WTC11 (cell line): ENCODE results near the gene GRK6. TPM values are rescaled to one million over a fixed set of nuclear protein-coding genes. Genes with fewer than 3 reads are reported as not detected.

Experiments
- ATAC-seq: fragments of 200-7000 bp; cut with Tn5 transposase; 2 replicates; pipeline ENCODE4 v1.10.0; 2021; ENCODE audit warnings: mild to moderate bottlenecking, moderate library complexity
- CTCF ChIA-PET: fragments of 300-600 bp; sonication (Branson Sonifier 250); formaldehyde crosslinking; loops from one replicate; lab custom pipeline; 2021; ENCODE audit warnings: antibody characterized with exemption; lab: Charles Lee
- POLR2A ChIA-PET: fragments of 350-600 bp; sonication (Branson Sonifier 250); formaldehyde crosslinking; loops from one replicate; lab custom pipeline; 2021; ENCODE audit warnings: antibody characterized with exemption; lab: Charles Lee
- DNase-seq: peaks from one replicate; pipeline ENCODE4 v3.0.0; 2021; ENCODE audit warnings: low spot score
- H3K27ac Mint-ChIP-seq: 2 replicates; pipeline ENCODE4 v1.8.0; 2021; ENCODE audit warnings: mixed read lengths
- H3K27me3 Mint-ChIP-seq: 2 replicates; pipeline ENCODE4 v1.8.0; 2021; ENCODE audit warnings: low read depth, mild to moderate bottlenecking, moderate library complexity, mixed read lengths
- H3K36me3 Mint-ChIP-seq: 2 replicates; pipeline ENCODE4 v1.8.0; 2021; ENCODE audit warnings: mixed read lengths
- H3K4me1 Mint-ChIP-seq: 2 replicates; pipeline ENCODE4 v1.8.0; 2022; ENCODE audit warnings: mixed read lengths
- H3K4me3 Mint-ChIP-seq: 2 replicates; pipeline ENCODE4 v1.8.0; 2021; ENCODE audit warnings: mild to moderate bottlenecking, moderate library complexity, mixed read lengths
- H3K9me3 Mint-ChIP-seq: 2 replicates; pipeline ENCODE4 v1.8.0; 2021; ENCODE audit warnings: mixed read lengths
- CBFB ChIP-seq: sonication (generic); formaldehyde crosslinking; IDR thresholded peaks from 2 replicates; pipeline ENCODE4 v1.8.1; 2022; ENCODE audit warnings: mild to moderate bottlenecking, low read depth, missing genetic modification reagents
- CREB1 ChIP-seq: sonication (generic); formaldehyde crosslinking; IDR thresholded peaks from 2 replicates; pipeline ENCODE4 v1.8.0; 2023; ENCODE audit warnings: mild to moderate bottlenecking, missing genetic modification reagents
- CREM ChIP-seq: sonication (generic); formaldehyde crosslinking; IDR thresholded peaks from 2 replicates; pipeline ENCODE4 v1.8.1; 2022; ENCODE audit warnings: mild to moderate bottlenecking, missing genetic modification reagents, moderate library complexity
- E2F5 ChIP-seq: sonication (generic); formaldehyde crosslinking; IDR thresholded peaks from 2 replicates; pipeline ENCODE4 v1.8.1; 2022; ENCODE audit warnings: mild to moderate bottlenecking, moderate library complexity, missing genetic modification reagents
- FOXP1 ChIP-seq: sonication (generic); formaldehyde crosslinking; IDR thresholded peaks from 2 replicates; pipeline ENCODE4 v1.8.0; 2022; ENCODE audit warnings: missing genetic modification reagents, mild to moderate bottlenecking, moderate library complexity, borderline replicate concordance
- HMGXB4 ChIP-seq: sonication (generic); formaldehyde crosslinking; IDR thresholded peaks from 2 replicates; pipeline ENCODE4 v1.8.1; 2023; ENCODE audit warnings: mild to moderate bottlenecking, moderate library complexity, missing genetic modification reagents
- MAX ChIP-seq: sonication (generic); formaldehyde crosslinking; IDR thresholded peaks from 2 replicates; pipeline ENCODE4 v1.8.0; 2022; ENCODE audit warnings: mild to moderate bottlenecking, missing genetic modification reagents
- NFATC4 ChIP-seq: fragments of 250-450 bp; sonication (Bioruptor Pico); IDR thresholded peaks from 2 replicates; pipeline ENCODE4 v1.9.0; 2021; ENCODE audit warnings: mild to moderate bottlenecking
- NFE2L1 ChIP-seq: sonication (generic); formaldehyde crosslinking; IDR thresholded peaks from 2 replicates; pipeline ENCODE4 v1.8.1; 2023; ENCODE audit warnings: missing genetic modification reagents
- NR2C2 ChIP-seq: sonication (generic); formaldehyde crosslinking; IDR thresholded peaks from 2 replicates; pipeline ENCODE4 v1.8.0; 2022; ENCODE audit warnings: mild to moderate bottlenecking, missing genetic modification reagents
- OVOL2 ChIP-seq: fragments of 250-450 bp; sonication (Bioruptor Pico); IDR thresholded peaks from 2 replicates; pipeline ENCODE4 v1.9.0; 2021; ENCODE audit warnings: mild to moderate bottlenecking, borderline replicate concordance
- SP1 ChIP-seq: sonication (generic); formaldehyde crosslinking; conservative IDR thresholded peaks from 2 replicates; pipeline ENCODE4 v1.8.1; 2022; ENCODE audit warnings: missing genetic modification reagents
- USF2 ChIP-seq: sonication (generic); formaldehyde crosslinking; IDR thresholded peaks from 2 replicates; pipeline ENCODE4 v1.8.1; 2023; ENCODE audit warnings: mild to moderate bottlenecking, missing genetic modification reagents, moderate library complexity
- ZBTB21 ChIP-seq: sonication (generic); formaldehyde crosslinking; IDR thresholded peaks from 2 replicates; pipeline ENCODE4 v1.8.1; 2023; ENCODE audit warnings: mild to moderate bottlenecking, missing genetic modification reagents, borderline replicate concordance
- ZNF317 ChIP-seq: sonication (generic); formaldehyde crosslinking; IDR thresholded peaks from 2 replicates; pipeline ENCODE4 v1.8.1; 2023; ENCODE audit warnings: low read depth, mild to moderate bottlenecking, moderate library complexity, missing genetic modification reagents, borderline replicate concordance
- ZNF423 ChIP-seq: fragments of 250-450 bp; sonication (Bioruptor Pico); IDR thresholded peaks from 2 replicates; pipeline ENCODE4 v2.1.2; 2022; ENCODE audit warnings: mild to moderate bottlenecking, moderate library complexity
- total RNA-seq: library from RNA; stranded (reverse); gene quantifications from 3 replicates; pipeline ENCODE4 v1.2.3, GENCODE V29; 2021
- TF ChIP-seq, protein P1 (sequence below): fragments of 250-450 bp; sonication (Bioruptor Pico); IDR thresholded peaks from 2 replicates; pipeline ENCODE4 v1.9.0; 2021; ENCODE audit warnings: mild to moderate bottlenecking
- TF ChIP-seq, protein P2 (sequence below): fragments of 200-600 bp; IDR thresholded peaks from 2 replicates; pipeline ENCODE4 v1.8.0; 2022; ENCODE audit warnings: antibody characterized with exemption

GRK6 gene
- total RNA-seq, 1 experiment from 2014 or later: 69.2 TPM

- peak overlapping the region; percentile 78 for H3K4me3 Mint-ChIP-seq
- H3K27me3 Mint-ChIP-seq: peaks cover 22% of the 10 kb centered on the region
- DNase-seq (peak; percentile 51), ATAC-seq (no peak)
- CTCF ChIA-PET: interaction anchor here (1.1 to 7.2 kb wide), 23 partner anchors 8 to 150 kb away, joined by 3 to 175 read pairs (median 12); partner anchors contain the start of genes GRK6, LMAN2, PDLIM7 and PRELID1
- H3K9me3 Mint-ChIP-seq: no peaks in the 10 kb centered on the region
- peak overlapping the region; percentile 44 for H3K27ac Mint-ChIP-seq
- peaks cover 41% of the 10 kb centered on the region for H3K4me1 Mint-ChIP-seq
- TF ChIP-seq ZNF317 (CRISPR knock-in tag) (no peak), NFATC4 (CRISPR knock-in tag) (no peak), NFE2L1 (CRISPR knock-in tag) (0 out of 2 replicates have a peak, but pooled peaks have one; percentile 12), CREB1 (CRISPR knock-in tag) (0 out of 2 replicates have a peak, but pooled peaks have one; percentile 15), USF2 (CRISPR knock-in tag) (no peak), CBFB (CRISPR knock-in tag) (no peak)
- TF ChIP-seq, all 79 proteins: peak for 2
- peaks cover 6% of the 10 kb centered on the region for H3K36me3 Mint-ChIP-seq
- POLR2A ChIA-PET: interaction anchor here (1.9 to 4.1 kb wide), 6 partner anchors 9 to 87 kb away, joined by 5 to 24 read pairs (median 10); no protein-coding TSS in a partner anchor
These were observed 27.4 kb downstream of the GRK6 start for GRCh38 chr5:177453852-177454396.

- H3K27me3 Mint-ChIP-seq: peaks cover 19% of the 10 kb centered on the region
- peak overlapping the region; percentile 81 for H3K4me3 Mint-ChIP-seq
- DNase-seq: peak; percentile 92
- H3K4me1 Mint-ChIP-seq: peaks cover 36% of the 10 kb centered on the region
- ATAC-seq: peak; percentile 7
- H3K36me3 Mint-ChIP-seq: peaks cover 8% of the 10 kb centered on the region
- POLR2A ChIA-PET: interaction anchor here (0.7 to 4.1 kb wide), 20 partner anchors 8 to 144 kb away, joined by 3 to 24 read pairs (median 6); partner anchors contain the start of genes GRK6, LMAN2, PDLIM7 and PRR7
- CTCF ChIA-PET: interaction anchor here (0.6 to 7.2 kb wide), 42 partner anchors 9 to 793 kb away, joined by 3 to 175 read pairs (median 7); partner anchors contain the start of genes GRK6, LMAN2, MXD3 and PDLIM7
- TF ChIP-seq OVOL2 (CRISPR knock-in tag) (peak; percentile 64; the same call in 1 of the 2 replicates), ZBTB21 (CRISPR knock-in tag) (peak; percentile 97), NR2C2 (CRISPR knock-in tag) (0 out of 2 replicates have a peak, but pooled peaks have one; percentile 6), E2F5 (CRISPR knock-in tag) (no peak), CREM (CRISPR knock-in tag) (peak; percentile 92; the same call in 1 of the 2 replicates), CREB1 (CRISPR knock-in tag) (0 out of 2 replicates have a peak, but pooled peaks have one; percentile 12), HMGXB4 (CRISPR knock-in tag) (peak; percentile 90), SP1 (CRISPR knock-in tag) (peak; percentile 45; the same call in 1 of the 2 replicates), MAX (CRISPR knock-in tag) (peak; percentile 51), ZNF423 (peak; percentile 30; the same call in 1 of the 2 replicates), FOXP1 (CRISPR knock-in tag) (no peak)
- TF ChIP-seq, protein P1, sequence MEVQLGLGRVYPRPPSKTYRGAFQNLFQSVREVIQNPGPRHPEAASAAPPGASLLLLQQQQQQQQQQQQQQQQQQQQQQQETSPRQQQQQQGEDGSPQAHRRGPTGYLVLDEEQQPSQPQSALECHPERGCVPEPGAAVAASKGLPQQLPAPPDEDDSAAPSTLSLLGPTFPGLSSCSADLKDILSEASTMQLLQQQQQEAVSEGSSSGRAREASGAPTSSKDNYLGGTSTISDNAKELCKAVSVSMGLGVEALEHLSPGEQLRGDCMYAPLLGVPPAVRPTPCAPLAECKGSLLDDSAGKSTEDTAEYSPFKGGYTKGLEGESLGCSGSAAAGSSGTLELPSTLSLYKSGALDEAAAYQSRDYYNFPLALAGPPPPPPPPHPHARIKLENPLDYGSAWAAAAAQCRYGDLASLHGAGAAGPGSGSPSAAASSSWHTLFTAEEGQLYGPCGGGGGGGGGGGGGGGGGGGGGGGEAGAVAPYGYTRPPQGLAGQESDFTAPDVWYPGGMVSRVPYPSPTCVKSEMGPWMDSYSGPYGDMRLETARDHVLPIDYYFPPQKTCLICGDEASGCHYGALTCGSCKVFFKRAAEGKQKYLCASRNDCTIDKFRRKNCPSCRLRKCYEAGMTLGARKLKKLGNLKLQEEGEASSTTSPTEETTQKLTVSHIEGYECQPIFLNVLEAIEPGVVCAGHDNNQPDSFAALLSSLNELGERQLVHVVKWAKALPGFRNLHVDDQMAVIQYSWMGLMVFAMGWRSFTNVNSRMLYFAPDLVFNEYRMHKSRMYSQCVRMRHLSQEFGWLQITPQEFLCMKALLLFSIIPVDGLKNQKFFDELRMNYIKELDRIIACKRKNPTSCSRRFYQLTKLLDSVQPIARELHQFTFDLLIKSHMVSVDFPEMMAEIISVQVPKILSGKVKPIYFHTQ: no peak
- TF ChIP-seq, protein P2, sequence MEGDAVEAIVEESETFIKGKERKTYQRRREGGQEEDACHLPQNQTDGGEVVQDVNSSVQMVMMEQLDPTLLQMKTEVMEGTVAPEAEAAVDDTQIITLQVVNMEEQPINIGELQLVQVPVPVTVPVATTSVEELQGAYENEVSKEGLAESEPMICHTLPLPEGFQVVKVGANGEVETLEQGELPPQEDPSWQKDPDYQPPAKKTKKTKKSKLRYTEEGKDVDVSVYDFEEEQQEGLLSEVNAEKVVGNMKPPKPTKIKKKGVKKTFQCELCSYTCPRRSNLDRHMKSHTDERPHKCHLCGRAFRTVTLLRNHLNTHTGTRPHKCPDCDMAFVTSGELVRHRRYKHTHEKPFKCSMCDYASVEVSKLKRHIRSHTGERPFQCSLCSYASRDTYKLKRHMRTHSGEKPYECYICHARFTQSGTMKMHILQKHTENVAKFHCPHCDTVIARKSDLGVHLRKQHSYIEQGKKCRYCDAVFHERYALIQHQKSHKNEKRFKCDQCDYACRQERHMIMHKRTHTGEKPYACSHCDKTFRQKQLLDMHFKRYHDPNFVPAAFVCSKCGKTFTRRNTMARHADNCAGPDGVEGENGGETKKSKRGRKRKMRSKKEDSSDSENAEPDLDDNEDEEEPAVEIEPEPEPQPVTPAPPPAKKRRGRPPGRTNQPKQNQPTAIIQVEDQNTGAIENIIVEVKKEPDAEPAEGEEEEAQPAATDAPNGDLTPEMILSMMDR: peak; percentile 78
- no peak overlapping the region for H3K27ac Mint-ChIP-seq
- no peaks in the 10 kb centered on the region for H3K9me3 Mint-ChIP-seq
These were observed 28.0 kb downstream of the GRK6 start for GRCh38 chr5:177454397-177455035.
